ENCODE data around the gene GPR183. TPM values are rescaled to one million over a fixed set of nuclear protein-coding genes. Genes with fewer than 3 reads are reported as not detected.

The GPR183 gene
- total and polyA plus RNA-seq, 10 of the 15 experiments (the other 5 are each of a cell fraction or from before 2014, with no cell fraction given), result 134 to 669 (median 225) TPM

DNA sequence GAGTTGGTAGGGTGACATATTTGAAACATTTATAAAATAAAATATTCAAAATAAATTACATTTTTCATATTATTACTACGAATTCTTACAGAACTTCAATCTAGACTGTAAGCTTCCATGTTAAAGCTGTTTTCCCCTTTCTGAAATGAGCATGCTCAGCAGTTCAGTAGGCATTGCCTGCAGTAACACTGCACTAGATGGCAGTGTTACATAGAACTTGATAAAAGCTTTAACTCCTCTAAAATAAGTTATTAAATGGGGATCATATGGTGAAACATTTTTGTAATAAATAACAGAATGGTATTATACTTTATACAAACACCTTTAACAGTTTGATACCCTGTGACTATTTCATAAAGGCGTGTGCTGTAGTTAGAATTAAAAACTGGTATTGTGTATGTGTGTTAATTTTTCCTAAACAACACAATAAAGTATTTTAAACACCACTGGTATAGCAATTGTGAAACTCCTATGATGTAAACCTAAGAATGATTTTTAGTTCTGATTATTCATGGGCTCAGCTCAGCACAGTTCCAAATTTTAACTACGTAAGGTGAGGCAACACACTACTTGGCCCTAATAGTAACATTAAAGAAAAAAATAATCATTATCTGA lies 37.5 kb downstream of the GPR183 start (continued):
- peak; percentile 77 for TF ChIP-seq ATF7 (IDR thresholded peaks at IDR 0.05; ENCODE audit: low read depth)
- TF ChIP-seq, protein P1, sequence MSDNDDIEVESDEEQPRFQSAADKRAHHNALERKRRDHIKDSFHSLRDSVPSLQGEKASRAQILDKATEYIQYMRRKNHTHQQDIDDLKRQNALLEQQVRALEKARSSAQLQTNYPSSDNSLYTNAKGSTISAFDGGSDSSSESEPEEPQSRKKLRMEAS (IDR thresholded peaks at IDR 0.05; ENCODE audit: low read depth, low read length), result no peak
- TF ChIP-seq, protein P2, sequence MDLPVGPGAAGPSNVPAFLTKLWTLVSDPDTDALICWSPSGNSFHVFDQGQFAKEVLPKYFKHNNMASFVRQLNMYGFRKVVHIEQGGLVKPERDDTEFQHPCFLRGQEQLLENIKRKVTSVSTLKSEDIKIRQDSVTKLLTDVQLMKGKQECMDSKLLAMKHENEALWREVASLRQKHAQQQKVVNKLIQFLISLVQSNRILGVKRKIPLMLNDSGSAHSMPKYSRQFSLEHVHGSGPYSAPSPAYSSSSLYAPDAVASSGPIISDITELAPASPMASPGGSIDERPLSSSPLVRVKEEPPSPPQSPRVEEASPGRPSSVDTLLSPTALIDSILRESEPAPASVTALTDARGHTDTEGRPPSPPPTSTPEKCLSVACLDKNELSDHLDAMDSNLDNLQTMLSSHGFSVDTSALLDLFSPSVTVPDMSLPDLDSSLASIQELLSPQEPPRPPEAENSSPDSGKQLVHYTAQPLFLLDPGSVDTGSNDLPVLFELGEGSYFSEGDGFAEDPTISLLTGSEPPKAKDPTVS (IDR thresholded peaks at IDR 0.05; ENCODE audit: low read depth, low read length), result no peak
- TF ChIP-seq POLR2A (IDR thresholded peaks at IDR 0.05; ENCODE audit: low read depth, low read length), result no peak
- TF ChIP-seq MXI1 (IDR thresholded peaks at IDR 0.05; ENCODE audit: low read depth, low read length), result no peak
- no peak for TF ChIP-seq KDM1A (IDR thresholded peaks at IDR 0.05; ENCODE audit: borderline replicate concordance)
- TF ChIP-seq ZSCAN29 (IDR thresholded peaks at IDR 0.05), result no peak
- peak; percentile 63 for TF ChIP-seq NFIC (IDR thresholded peaks at IDR 0.05; ENCODE audit: low read depth, low read length)
- no peak for TF ChIP-seq TCF7 (IDR thresholded peaks at IDR 0.05; ENCODE audit: borderline replicate concordance)
- TF ChIP-seq MEF2B (IDR thresholded peaks at IDR 0.05; ENCODE audit: partially characterized antibody, poor library complexity, severe bottlenecking), result peak; percentile 20
- TF ChIP-seq NR2C2 (IDR thresholded peaks at IDR 0.05; ENCODE audit: borderline replicate concordance, control insufficient read depth, insufficient read length, low read depth), result no peak
- TF ChIP-seq ATF3 (IDR thresholded peaks at IDR 0.05; ENCODE audit: borderline replicate concordance, extremely low read depth, low read depth, low read length), result no peak
- TF ChIP-seq, protein P3, sequence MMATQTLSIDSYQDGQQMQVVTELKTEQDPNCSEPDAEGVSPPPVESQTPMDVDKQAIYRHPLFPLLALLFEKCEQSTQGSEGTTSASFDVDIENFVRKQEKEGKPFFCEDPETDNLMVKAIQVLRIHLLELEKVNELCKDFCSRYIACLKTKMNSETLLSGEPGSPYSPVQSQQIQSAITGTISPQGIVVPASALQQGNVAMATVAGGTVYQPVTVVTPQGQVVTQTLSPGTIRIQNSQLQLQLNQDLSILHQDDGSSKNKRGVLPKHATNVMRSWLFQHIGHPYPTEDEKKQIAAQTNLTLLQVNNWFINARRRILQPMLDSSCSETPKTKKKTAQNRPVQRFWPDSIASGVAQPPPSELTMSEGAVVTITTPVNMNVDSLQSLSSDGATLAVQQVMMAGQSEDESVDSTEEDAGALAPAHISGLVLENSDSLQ (IDR thresholded peaks at IDR 0.05), result no peak
- TF ChIP-seq EED (IDR thresholded peaks at IDR 0.05; ENCODE audit: low read depth), result no peak
- no peak for TF ChIP-seq EZH2 (IDR thresholded peaks at IDR 0.05; ENCODE audit: borderline replicate concordance, control insufficient read depth, low read depth, low read length)
- TF ChIP-seq ZZZ3 (IDR thresholded peaks at IDR 0.05; ENCODE audit: control insufficient read depth, insufficient read length, low read depth), result no peak
- no peak for TF ChIP-seq HDAC6 (IDR thresholded peaks at IDR 0.05; ENCODE audit: unreplicated experiment)
- TF ChIP-seq, protein P4, sequence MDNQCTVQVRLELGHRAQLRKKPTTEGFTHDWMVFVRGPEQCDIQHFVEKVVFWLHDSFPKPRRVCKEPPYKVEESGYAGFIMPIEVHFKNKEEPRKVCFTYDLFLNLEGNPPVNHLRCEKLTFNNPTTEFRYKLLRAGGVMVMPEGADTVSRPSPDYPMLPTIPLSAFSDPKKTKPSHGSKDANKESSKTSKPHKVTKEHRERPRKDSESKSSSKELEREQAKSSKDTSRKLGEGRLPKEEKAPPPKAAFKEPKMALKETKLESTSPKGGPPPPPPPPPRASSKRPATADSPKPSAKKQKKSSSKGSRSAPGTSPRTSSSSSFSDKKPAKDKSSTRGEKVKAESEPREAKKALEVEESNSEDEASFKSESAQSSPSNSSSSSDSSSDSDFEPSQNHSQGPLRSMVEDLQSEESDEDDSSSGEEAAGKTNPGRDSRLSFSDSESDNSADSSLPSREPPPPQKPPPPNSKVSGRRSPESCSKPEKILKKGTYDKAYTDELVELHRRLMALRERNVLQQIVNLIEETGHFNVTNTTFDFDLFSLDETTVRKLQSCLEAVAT (IDR thresholded peaks at IDR 0.05), result no peak
- TF ChIP-seq SPI1 (IDR thresholded peaks at IDR 0.05; ENCODE audit: borderline replicate concordance, insufficient read depth, low read depth, low read length), result no peak
- no peak for TF ChIP-seq IRF4 (IDR thresholded peaks at IDR 0.05; ENCODE audit: low read depth, low read length)
- TF ChIP-seq ASH2L (IDR thresholded peaks at IDR 0.05; ENCODE audit: borderline replicate concordance, low read depth), result no peak
- TF ChIP-seq ETV6 (conservative IDR thresholded peaks at IDR 0.05 in 1 of 2, IDR thresholded peaks at IDR 0.05 in 1 of 2; ENCODE audit: borderline replicate concordance in 1 of 2, low read depth in 1 of 2), result no peak
- peak; percentile 91 for TF ChIP-seq RAD21 (IDR thresholded peaks at IDR 0.05; ENCODE audit: insufficient read depth, low read depth, low read length)
- no peak for TF ChIP-seq NBN (IDR thresholded peaks at IDR 0.05)
- no peak for TF ChIP-seq RB1 (IDR thresholded peaks at IDR 0.05; ENCODE audit: borderline replicate concordance)

Measured in GM12878 (cell line).